Measurements from ENCODE around the gene CCDC71.

Gene CCDC71

DNA sequence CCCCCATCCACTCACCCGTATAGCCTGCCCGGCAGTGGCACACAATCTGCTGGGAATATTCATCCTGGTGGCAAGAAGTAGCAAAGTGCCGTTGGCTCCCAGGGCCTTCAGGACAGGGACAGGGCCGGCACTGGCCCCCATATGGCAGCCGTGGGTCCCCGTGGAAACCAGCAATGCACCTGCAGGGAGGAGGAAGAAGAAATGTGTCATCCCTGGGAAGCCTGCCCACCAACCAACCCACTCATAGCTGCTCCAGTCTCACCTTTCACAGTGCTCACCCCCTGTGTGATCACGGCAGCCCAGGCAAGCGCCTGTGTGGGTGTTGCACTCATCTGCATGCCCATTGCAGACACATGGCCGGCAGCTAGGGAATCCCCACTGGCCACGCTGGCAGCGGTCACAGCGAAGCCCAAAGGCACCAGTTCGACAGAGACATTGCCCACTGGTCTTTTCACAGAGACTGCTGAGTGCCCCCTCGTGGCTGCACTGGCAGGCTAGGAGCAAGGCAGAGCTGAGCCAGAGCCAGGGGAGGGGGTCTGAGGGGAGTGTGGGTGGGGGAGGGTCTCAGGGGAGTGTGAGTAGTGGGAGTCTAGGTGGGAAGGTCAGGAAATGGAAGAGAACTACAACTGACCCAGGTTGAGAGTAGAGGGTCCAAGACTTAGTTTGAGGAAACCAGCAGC lies 41.0 kb downstream of the CCDC71 start:
- DNase-seq: no peak

DNA sequence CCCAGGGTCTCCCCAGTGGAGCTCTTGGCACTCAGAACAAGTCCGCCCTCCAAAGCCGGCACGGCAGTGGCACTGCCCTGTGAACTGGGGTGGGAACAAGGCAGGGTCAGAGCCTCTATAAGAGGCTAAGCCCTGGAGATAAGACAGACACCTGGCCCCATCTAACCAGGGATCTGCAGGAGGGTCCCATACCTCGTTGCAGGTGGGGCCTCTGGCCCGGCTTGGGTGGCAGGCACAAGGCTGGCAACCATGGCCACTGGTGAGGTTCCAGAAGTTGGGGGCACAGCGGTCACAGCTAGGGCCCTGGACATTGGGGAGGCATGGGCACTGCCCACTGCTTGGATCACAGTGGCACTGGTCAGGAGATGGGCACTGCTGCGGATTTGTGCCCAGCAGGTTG lies 41.9 kb downstream of the CCDC71 start:
- no peak for DNase-seq

DNA sequence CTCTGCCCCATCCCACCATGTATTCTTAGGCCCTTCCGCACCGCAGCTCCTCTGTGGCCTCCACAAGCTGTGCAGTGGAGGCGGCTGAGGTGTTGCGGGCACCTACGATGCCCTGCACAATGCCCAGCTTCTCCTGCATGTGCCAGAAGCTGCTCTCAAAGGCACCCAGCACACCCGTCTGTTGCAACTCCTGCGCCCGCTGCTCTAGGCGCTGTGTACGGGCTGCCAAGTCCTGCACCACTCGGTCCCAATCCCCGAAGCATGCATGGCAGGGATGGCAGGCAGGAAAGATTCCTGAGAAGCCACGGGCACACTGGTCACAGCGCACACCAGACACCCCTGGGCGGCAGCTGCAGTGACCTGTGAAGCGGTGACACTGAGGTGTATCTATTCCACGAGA lies 42.4 kb downstream of the CCDC71 start:
- no peak for DNase-seq

DNA sequence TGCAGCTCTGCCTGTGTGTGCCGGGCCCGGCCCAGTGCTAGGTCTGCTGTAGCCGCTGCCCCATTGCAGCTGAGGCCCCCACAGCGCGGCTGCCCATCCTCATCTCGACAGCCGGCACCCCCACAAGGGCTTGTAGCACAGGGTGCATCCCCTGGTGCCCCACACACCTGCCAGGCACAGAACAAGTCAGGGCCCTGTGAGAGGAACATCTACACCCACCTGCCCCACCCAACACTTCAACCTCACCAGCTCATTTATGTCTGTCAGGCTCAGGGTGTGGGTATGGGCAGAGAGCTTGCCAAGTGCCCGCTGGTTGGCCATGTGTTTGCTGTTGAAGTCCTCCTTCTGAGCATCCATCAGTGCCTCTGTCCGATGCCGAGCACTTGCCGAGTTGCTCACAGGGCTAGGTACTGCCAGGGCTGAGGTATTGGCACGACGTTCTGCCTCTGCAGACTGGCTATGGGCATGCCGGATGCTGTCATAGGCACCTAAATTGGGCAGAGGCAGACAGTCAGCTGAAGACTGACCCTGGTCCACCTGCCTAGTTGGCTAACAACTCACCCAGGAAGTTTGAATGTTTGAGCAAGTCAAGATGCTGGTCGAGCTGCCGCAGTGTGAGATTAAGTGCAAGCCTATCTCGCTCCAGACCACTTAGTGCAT lies 43.1 kb downstream of the CCDC71 start:
- DNase-seq: no peak

DNA sequence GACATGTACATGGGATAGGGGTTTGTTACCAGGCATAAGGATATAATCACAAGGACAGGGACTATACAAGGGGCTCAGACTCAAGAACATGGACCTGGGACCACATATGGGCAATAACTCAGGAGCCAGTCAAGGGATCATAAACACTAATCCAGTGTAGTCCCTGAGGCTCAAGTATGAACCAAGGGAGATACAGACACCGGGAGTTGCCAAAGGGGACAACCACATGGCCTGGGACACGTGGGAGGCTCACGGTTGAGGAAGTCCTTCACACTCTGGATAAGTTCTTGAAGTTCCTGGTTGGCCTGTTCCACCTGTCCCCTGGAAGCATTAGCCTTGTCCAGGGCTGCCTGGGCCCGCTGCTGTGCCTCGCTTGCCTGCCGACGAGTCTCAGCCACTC lies 43.7 kb downstream of the CCDC71 start:
- no peak for DNase-seq

DNA sequence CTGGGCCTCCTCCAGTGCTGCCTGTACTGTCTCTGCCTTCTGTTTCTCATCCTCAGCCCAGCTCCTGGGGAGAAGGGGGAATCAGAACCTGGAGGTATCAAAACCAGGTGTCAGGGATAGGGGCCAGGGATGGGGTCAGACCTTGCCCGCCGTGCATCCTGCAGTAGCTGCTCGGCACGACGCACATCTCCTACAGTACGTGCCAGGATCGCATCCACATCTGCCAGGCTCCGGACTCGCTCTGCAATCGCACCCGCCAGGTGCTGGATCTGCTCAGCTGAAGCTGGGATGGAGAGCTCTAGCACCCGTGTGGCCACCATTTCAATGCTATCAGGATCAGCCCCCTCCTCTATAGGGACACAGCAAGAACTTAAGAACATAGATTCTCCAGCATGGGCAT lies 44.1 kb downstream of the CCDC71 start:
- no peak for DNase-seq

DNA sequence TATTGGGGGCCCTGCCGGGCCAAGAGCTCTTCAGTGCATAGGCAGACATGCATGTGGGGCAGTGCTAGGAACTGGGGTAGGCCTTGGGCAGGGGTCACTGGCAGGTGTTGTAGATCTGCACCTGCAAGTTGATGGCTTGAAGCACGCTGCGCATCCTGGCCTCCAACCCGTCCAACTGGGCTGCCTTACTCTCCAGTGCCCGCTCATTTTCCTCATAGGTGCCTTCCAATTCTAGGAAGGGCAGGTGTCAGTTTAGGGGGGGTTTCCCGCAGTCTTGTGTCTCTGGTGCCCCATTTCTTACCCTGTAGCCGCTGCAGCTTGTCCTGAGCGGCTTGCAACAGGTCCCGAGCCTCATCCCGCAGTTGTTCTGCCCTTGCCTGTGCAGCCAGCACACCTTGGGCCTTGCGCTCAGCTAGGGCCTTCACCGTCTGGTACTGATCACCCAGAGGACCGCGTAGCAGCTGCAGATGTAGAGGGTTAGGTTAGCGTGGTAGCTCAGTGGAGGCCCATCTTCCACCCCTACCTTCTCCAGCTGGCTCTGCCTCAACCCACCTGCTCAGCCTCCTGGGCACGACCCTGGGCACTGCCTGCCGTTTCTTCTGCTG lies 44.9 kb downstream of the CCDC71 start:
- DNase-seq: no peak

DNA sequence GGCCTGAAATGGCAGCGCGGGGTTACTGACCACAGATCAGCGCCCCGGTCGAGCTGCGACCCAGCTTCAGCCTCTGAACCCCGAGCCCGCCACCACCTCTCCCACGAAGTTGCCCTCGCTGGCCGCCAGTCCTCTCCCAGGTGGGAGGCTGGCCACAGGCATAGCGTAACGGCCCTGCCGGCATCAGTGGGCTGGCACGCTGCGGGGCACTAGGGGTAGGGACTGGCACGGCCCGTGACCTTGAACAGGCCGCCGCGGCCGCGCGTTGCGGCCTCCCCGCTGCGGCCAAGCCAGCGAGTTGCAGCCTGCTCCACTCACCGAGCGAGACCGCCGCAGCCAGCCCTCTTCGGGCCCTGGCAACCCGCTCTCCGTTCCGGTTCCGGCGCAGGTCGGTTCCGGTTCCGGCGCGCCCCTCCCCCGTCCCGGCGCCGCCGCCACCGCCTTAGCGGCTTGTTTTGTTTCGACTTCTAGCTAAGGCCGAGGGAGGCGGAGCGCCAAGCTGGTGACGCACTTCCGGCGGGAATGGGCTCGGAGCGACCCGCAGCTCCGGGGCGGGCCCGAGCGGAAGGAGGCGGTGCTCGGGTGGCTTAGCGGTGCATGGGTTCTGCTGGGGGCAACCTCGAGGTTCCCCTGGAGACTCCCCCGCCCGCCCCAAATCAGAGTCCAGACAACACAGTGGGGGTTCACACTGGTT lies 45.5 kb downstream of the CCDC71 start, which contains the start of gene USP19:
TSS of gene USP19 (minus strand) at position 386 of the 694 bp plus-strand sequence. CDS start 1,678 bp downstream, outside the sequence.
- DNase-seq: peak; percentile 67

DNA sequence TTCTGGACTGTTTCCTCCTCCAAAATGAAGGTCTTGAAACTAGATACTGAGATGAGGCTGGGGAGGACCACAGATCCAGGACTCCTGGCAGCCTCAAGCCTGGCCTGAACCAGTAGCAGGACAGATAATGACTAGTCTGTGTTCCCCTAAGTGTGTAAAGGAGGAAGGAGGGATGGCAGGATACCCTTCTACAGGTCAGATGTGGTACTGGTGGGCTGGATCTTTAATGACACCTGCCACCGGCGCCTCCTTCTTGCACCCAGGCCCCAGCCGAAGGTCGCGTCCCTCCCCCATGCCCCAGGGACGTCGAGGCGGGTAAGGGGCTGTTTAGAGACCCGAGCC lies 46.1 kb downstream of the CCDC71 start:
- no peak for DNase-seq

DNA sequence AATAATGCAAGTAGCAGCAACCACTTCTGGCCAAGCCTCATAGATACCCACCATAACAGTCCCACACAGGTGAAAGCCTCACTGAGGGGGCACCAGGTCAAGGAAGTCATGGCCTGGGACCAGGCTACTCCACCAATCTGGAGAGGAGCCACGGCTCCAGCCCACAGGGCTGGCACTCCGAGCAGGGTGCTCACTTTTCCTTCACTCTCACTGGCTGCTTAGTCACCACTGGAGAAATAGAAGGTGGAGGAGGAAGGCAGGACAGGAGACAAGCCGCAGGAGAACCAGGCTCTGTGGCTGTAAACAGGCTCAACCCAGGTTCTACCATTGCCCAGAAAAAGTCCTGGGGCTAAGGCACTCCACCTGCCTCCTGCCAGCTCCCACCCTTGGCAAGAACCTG lies 46.7 kb downstream of the CCDC71 start:
- DNase-seq: no peak

DNA sequence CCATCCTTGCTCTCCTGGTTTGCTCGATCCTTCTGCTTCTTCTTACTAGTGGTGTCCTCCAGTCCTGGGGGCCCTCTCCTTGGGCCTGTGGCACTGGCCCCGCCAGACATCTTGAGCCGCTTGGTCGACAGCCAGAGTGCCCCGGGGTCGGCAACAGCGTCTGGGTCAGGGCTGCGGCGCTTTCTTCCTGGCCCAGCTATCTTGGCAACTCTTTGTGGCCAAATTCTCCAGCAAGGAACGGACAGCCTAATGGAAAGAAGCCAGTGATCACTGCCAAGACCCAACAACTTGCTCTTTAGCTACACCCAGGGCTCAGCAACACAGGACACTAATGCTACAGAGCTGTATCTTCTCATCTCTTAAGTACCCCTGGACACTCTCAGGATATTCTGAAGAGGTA lies 47.1 kb downstream of the CCDC71 start:
- no peak for DNase-seq
